AG04450 (cell line): ENCODE results near the gene SNAPC1. TPM values are rescaled to one million over a fixed set of nuclear protein-coding genes. Genes with fewer than 3 reads are reported as not detected.
"Not testable (repeated sequence)": the region's sequence is repeated elsewhere in the genome, so short reads cannot be mapped to it uniquely, and the experiment has no call there.

Experiments used
- CTCF ChIA-PET: fragments of 300-600, 350-600 bp; formaldehyde crosslinking; extraction: SDS; loops from one replicate; lab custom pipeline; 2022; ENCODE audit warnings: antibody characterized with exemption, inconsistent platforms; lab: Charles Lee
- POLR2A ChIA-PET: fragments of 350-600 bp; formaldehyde crosslinking; extraction: SDS; loops from one replicate; lab custom pipeline; 2021; ENCODE audit warnings: antibody characterized with exemption, inconsistent platforms; lab: Yijun Ruan, JAX
- DNase-seq: peaks from one replicate; pipeline ENCODE4 v3.0.0-alpha.2; 2011; ENCODE audit warnings: low read depth, low spot score
- H3K27ac ChIP-seq: one replicate; pipeline ENCODE4 v1.5.1; 2012; ENCODE audit warnings: low read depth, low read length, control low read depth
- H3K27me3 ChIP-seq: one replicate; pipeline ENCODE4 v1.6.0; 2012; ENCODE audit warnings: low read length; ENCODE audit not compliant: control insufficient read depth, insufficient read depth
- H3K4me3 ChIP-seq: 2 replicates; pipeline ENCODE4 v1.5.1; 2011; ENCODE audit warnings: mild to moderate bottlenecking, low read depth, low read length, control low read depth
- H3K9me3 ChIP-seq: 2 replicates; pipeline ENCODE4 v1.5.1; 2012; ENCODE audit warnings: low read length; ENCODE audit not compliant: control insufficient read depth, insufficient read depth
- CTCF ChIP-seq: IDR thresholded peaks from 2 replicates; pipeline ENCODE4 v1.5.1; 2011; ENCODE audit warnings: low read depth, low read length, control low read depth, inconsistent platforms
- polyA plus RNA-seq: library from polyadenylated mRNA; depleted of rRNA; stranded (reverse); fragments of >200 nt; gene quantifications from 2 replicates; pipeline ENCODE4 v1.2.3, GENCODE V29; 2011

SNAPC1 gene
- polyA plus RNA-seq, 1 experiment = 18.6 TPM

- no peak overlapping the region for H3K27ac ChIP-seq
- no peak for TF ChIP-seq CTCF
- CTCF ChIA-PET = interaction anchor here (2.4 kb wide), 1 partner anchor 99 kb away, joined by 8 read pairs; no protein-coding TSS in a partner anchor
- DNase-seq = no peak
- POLR2A ChIA-PET = no interaction called here
- H3K27me3 ChIP-seq = no peaks in the 10 kb centered on the region
- H3K4me3 ChIP-seq = no peak overlapping the region
- no peaks in the 10 kb centered on the region for H3K9me3 ChIP-seq
Observed at GRCh38 chr14:61737915-61738314, 24.3 kb upstream of the SNAPC1 start.

GRCh38 chr14:61739133-61739532 is 23.1 kb upstream of the SNAPC1 start:
- ChIA-PET POLR2A (no interaction called here), CTCF (interaction anchor here (1.4 to 2.4 kb wide), 3 partner anchors 98 to 268 kb away, joined by 3 to 8 read pairs (median 5); no protein-coding TSS in a partner anchor)
- no peak overlapping the region for H3K4me3 ChIP-seq
- H3K9me3 ChIP-seq = no peaks in the 10 kb centered on the region
- TF ChIP-seq CTCF = no peak
- H3K27me3 ChIP-seq = no peaks in the 10 kb centered on the region
- no peak overlapping the region for H3K27ac ChIP-seq
- no peak for DNase-seq

DNA sequence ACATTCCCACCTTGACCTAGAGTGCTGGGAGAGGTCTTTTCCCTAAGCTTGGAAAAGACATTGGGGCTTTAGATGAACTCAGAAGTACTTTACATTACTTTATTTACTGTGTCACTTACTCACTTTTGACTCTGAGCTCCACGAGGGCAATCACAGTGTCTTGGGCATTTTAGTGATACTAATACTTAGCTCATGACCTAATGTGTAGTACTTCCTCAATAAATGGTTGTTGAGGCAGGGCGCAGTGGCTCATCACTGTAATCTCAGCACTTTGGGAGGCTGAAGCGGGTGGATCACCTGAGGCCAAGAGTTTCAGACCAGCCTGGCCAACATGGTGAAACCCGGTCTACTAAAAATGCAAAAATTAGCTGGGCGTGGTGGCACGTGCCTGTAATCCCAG is 19.8 kb upstream of the SNAPC1 start:
- TF ChIP-seq CTCF = no peak
- no peaks in the 10 kb centered on the region for H3K9me3 ChIP-seq
- no peak overlapping the region for H3K4me3 ChIP-seq
- POLR2A ChIA-PET = interaction anchor here (0.7 to 1.1 kb wide), 2 partner anchors 13 to 21 kb away, joined by 3 to 13 read pairs; no protein-coding TSS in a partner anchor
- no peak for DNase-seq
- no peaks in the 10 kb centered on the region for H3K27me3 ChIP-seq
- CTCF ChIA-PET = interaction anchor here (1.0 to 1.5 kb wide), 2 partner anchors 13 to 285 kb away, joined by 3 to 5 read pairs; no protein-coding TSS in a partner anchor
- H3K27ac ChIP-seq = no peak overlapping the region

- Histone ChIP-seq H3K4me3 (no peak overlapping the region), H3K27ac (no peak overlapping the region), H3K9me3 (no peaks in the 10 kb centered on the region), H3K27me3 (no peaks in the 10 kb centered on the region)
- no peak for DNase-seq
- CTCF ChIA-PET = interaction anchor here (0.6 to 1.4 kb wide), 2 partner anchors 87 to 269 kb away, joined by 4 to 6 read pairs; no protein-coding TSS in a partner anchor
- POLR2A ChIA-PET = no interaction called here
- no peak for TF ChIP-seq CTCF
Observed at GRCh38 chr14:61744238-61744637, 18.0 kb upstream of the SNAPC1 start.

DNA sequence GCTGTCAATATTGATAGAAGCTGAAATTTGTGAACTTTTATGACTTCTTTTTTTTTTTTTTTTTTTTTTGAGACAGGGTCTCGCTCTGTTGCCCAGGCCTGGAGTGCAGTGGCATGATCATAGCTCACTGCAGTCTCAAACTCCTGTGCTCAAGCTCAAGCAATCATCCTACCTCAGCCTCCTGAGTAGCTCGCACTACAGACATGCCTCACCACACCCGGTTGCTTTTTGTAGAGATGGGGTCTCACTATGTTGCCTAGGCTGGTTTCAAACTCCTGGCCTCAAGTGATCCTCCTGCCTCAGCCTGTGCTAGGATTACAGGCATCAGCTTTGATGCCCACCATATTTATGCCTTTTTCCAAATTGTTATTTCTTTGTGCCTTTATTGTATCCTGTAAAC is 15.9 kb upstream of the SNAPC1 start:
- DNase-seq, H3K27me3 ChIP-seq, H3K9me3 ChIP-seq, H3K4me3 ChIP-seq, H3K27ac ChIP-seq: not testable (repeated sequence)
- ChIA-PET POLR2A (interaction anchor here (1.4 kb wide), 1 partner anchor 184 kb away, joined by 4 read pairs; no protein-coding TSS in a partner anchor), CTCF (interaction anchor here (0.6 to 1.2 kb wide), 4 partner anchors 18 to 433 kb away, joined by 3 to 5 read pairs (median 4); no protein-coding TSS in a partner anchor)
